HFFc6 (cell line): ENCODE results near the gene ABCB8. TPM values are rescaled to one million over a fixed set of nuclear protein-coding genes. Genes with fewer than 3 reads are reported as not detected.

Experiments
- DNase-seq: peaks from one replicate; pipeline ENCODE4 v3.0.0-alpha.2; 2018
- H3K27ac Mint-ChIP-seq: 2 replicates; pipeline ENCODE4 v1.8.0; 2020; ENCODE audit warnings: mild to moderate bottlenecking, mixed read lengths
- H3K27me3 Mint-ChIP-seq: 2 replicates; pipeline ENCODE4 v1.8.0; 2021; ENCODE audit warnings: mild to moderate bottlenecking, moderate library complexity, mixed read lengths; ENCODE audit not compliant: insufficient read depth
- H3K36me3 Mint-ChIP-seq: 2 replicates; pipeline ENCODE4 v1.8.0; 2021; ENCODE audit warnings: low read depth, mixed read lengths
- H3K4me1 Mint-ChIP-seq: 2 replicates; pipeline ENCODE4 v1.8.0; 2020; ENCODE audit warnings: low read depth, mixed read lengths
- H3K4me3 Mint-ChIP-seq: 2 replicates; pipeline ENCODE4 v1.8.0; 2020; ENCODE audit warnings: mild to moderate bottlenecking, moderate library complexity, mixed read lengths
- H3K9me3 Mint-ChIP-seq: 2 replicates; pipeline ENCODE4 v1.8.0; 2020; ENCODE audit warnings: mild to moderate bottlenecking, mixed read lengths
- total RNA-seq, 6 experiments: library from RNA; stranded (reverse); fragmentation: NEBNext Ultra II Directional; extraction: Animal tissue kit (Norgen Biotek cat#: 25700); gene quantifications; 2 replicates in 1 of 6; 3 replicates in 5 of 6; pipeline ENCODE4 v1.2.3, GENCODE V29; 2021
- TF ChIP-seq, protein P1 (sequence below): fragments of 200-600 bp; sonication (generic); IDR thresholded peaks from 2 replicates; pipeline ENCODE4 v1.5.0; 2021; ENCODE audit warnings: antibody characterized with exemption, mild to moderate bottlenecking

Gene ABCB8
- total RNA-seq, 6 experiments from 2014 or later: 31.9 to 36.3 (median 33.2) TPM

DNA sequence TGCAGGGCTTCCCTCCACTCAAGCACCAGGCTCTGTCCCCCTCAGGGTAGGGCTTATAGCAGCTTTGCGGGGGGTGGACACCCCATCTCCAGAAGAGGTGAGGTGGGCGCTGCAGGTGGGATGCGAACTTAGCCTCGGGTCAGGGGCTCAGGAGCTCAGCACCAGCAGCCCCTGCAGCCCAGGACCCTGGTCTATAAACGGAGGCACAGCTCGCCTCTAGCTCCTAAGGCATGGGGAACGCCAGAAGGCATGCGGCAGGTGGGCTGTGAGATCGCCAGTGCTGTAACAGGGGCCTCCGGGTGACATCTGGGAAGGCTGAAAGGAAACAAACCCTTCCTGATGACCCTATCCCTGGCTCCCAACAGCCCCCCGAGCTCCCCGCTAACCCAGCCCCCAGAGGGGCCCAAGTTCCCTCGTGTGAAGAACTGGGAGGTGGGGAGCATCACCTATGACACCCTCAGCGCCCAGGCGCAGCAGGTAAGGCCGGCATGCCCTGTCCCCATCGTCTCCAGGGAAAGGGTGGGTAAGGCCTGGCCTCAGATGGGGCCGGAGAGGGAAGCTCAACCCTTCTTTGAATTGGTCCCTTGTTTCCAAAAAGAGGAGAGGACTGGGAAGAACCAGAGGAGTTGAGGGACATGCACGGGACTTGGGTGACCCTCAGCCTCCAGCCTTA lies 33.3 kb upstream of the ABCB8 start:
- no peak for DNase-seq
- no peaks in the 10 kb centered on the region for H3K4me1 Mint-ChIP-seq
- no peak overlapping the region for H3K27ac Mint-ChIP-seq
- peaks cover 15% of the 10 kb centered on the region for H3K36me3 Mint-ChIP-seq
- no peak overlapping the region for H3K4me3 Mint-ChIP-seq
- peaks cover 14% of the 10 kb centered on the region for H3K27me3 Mint-ChIP-seq
- TF ChIP-seq, protein P1, sequence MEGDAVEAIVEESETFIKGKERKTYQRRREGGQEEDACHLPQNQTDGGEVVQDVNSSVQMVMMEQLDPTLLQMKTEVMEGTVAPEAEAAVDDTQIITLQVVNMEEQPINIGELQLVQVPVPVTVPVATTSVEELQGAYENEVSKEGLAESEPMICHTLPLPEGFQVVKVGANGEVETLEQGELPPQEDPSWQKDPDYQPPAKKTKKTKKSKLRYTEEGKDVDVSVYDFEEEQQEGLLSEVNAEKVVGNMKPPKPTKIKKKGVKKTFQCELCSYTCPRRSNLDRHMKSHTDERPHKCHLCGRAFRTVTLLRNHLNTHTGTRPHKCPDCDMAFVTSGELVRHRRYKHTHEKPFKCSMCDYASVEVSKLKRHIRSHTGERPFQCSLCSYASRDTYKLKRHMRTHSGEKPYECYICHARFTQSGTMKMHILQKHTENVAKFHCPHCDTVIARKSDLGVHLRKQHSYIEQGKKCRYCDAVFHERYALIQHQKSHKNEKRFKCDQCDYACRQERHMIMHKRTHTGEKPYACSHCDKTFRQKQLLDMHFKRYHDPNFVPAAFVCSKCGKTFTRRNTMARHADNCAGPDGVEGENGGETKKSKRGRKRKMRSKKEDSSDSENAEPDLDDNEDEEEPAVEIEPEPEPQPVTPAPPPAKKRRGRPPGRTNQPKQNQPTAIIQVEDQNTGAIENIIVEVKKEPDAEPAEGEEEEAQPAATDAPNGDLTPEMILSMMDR: no peak
- peaks cover 16% of the 10 kb centered on the region for H3K9me3 Mint-ChIP-seq

DNA sequence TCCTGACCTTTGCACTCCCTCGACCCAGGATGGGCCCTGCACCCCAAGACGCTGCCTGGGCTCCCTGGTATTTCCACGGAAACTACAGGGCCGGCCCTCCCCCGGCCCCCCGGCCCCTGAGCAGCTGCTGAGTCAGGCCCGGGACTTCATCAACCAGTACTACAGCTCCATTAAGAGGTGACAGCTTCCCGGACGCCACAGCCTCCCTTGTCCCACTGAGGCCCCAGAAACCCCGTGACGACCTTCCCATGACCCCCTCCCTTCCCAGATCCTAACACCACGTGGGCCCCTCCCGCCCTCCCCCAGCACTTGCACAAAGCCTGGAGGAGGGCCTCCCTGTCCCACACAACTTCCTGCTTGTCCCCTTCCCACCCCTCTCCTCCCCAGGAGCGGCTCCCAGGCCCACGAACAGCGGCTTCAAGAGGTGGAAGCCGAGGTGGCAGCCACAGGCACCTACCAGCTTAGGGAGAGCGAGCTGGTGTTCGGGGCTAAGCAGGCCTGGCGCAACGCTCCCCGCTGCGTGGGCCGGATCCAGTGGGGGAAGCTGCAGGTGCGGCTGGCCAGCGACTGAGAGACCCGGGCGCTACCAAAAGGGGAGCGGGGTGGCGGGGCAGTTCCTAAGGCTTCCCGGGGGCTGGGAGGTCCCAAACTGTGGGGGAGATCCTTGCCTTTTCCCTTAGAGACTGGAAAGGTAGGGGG lies 31.7 kb upstream of the ABCB8 start:
- DNase-seq: no peak
- no peak overlapping the region for H3K27ac Mint-ChIP-seq
- no peaks in the 10 kb centered on the region for H3K36me3 Mint-ChIP-seq
- TF ChIP-seq, protein P1: no peak
- H3K9me3 Mint-ChIP-seq: peaks cover under 1% of the 10 kb centered on the region; the same call in 1 of the 2 replicates
- no peak overlapping the region for H3K4me3 Mint-ChIP-seq
- peaks cover 14% of the 10 kb centered on the region for H3K27me3 Mint-ChIP-seq
- H3K4me1 Mint-ChIP-seq: no peaks in the 10 kb centered on the region

DNA sequence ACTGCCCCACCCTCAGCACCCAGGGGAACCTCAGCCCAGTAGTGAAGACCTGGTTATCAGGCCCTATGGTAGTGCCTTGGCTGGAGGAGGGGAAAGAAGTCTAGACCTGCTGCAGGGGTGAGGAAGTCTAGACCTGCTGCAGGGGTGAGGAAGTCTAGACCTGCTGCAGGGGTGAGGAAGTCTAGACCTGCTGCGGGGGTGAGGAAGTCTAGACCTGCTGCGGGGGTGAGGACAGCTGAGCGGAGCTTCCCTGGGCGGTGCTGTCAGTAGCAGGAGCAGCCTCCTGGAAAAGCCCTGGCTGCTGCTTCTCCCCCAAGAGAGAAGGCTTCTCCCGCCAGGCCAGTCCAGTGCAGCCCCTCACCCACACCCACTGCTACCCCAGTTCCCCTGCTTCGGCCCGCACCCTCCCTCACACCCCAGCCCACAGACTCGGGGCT lies 31.2 kb upstream of the ABCB8 start:
- H3K27me3 Mint-ChIP-seq: peaks cover 19% of the 10 kb centered on the region
- H3K4me3 Mint-ChIP-seq: no peak overlapping the region
- H3K27ac Mint-ChIP-seq: no peak overlapping the region
- no peaks in the 10 kb centered on the region for H3K36me3 Mint-ChIP-seq
- no peaks in the 10 kb centered on the region for H3K4me1 Mint-ChIP-seq
- no peaks in the 10 kb centered on the region for H3K9me3 Mint-ChIP-seq
- TF ChIP-seq, protein P1: no peak
- no peak for DNase-seq

DNA sequence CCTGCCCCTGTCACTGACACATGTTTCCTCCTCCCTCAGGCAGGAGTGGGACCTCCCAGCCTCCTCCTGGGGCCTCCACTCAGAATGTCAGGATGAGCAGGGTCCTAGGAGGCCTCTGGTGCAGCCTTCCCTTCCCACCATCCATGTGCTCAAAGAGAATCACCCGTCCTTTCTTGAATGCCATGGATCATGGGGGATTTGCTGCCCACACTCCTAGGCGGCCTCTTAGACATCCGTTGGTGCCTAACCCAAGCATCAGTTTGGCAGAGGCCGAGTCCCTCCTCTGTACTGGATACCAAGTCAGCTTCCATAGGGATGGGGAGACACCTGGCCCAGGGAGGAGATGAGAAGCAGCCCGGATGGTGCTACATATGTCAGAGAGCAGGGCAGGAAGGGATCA lies 30.4 kb upstream of the ABCB8 start:
- H3K27me3 Mint-ChIP-seq: peaks cover 19% of the 10 kb centered on the region
- DNase-seq: no peak
- H3K27ac Mint-ChIP-seq: no peak overlapping the region
- H3K36me3 Mint-ChIP-seq: no peaks in the 10 kb centered on the region
- TF ChIP-seq, protein P1: no peak
- H3K9me3 Mint-ChIP-seq: no peaks in the 10 kb centered on the region
- H3K4me3 Mint-ChIP-seq: no peak overlapping the region
- no peaks in the 10 kb centered on the region for H3K4me1 Mint-ChIP-seq

DNA sequence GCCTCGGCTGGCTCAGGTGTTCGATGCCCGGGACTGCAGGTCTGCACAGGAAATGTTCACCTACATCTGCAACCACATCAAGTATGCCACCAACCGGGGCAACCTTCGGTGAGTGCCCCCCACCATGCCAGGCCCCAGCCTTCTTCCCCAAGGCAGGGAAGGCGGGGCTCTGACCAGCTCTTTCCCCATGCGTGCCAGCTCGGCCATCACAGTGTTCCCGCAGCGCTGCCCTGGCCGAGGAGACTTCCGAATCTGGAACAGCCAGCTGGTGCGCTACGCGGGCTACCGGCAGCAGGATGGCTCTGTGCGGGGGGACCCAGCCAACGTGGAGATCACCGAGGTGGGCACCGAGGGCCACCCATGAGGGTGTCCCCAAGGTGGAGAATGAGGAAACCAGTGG lies 29.9 kb upstream of the ABCB8 start:
- Mint-ChIP-seq H3K36me3 (no peaks in the 10 kb centered on the region), H3K4me1 (no peaks in the 10 kb centered on the region), H3K4me3 (no peak overlapping the region), H3K27ac (no peak overlapping the region), H3K27me3 (peaks cover 19% of the 10 kb centered on the region), H3K9me3 (no peaks in the 10 kb centered on the region)
- TF ChIP-seq, protein P1: no peak
- no peak for DNase-seq
